ENCODE data around the gene SFXN5. TPM values are rescaled to one million over a fixed set of nuclear protein-coding genes. Genes with fewer than 3 reads are reported as not detected.

The SFXN5 gene
- polyA plus RNA-seq, 1 donor, result 6.4 TPM

DNA sequence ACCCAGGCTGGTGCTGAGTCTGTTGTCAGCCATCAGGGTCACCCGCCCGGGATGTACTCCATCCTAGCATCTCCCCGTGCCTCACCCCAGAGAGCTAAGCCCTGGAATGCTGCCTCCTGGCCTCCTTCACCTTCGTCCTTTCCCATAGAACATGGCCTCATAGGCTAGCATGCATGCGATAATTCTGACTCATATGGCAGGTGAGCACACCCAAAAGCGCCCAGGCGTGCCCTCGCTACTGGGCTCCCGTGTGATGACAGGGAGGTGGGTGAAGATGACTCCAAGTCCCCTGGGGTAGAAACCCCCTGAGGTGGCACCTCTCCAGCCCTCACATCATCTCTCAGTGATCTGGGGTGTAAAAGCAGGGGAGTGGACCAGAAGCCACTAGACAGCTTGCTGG lies 177.0 kb downstream of the SFXN5 start:
- no peak for DNase-seq

DNA sequence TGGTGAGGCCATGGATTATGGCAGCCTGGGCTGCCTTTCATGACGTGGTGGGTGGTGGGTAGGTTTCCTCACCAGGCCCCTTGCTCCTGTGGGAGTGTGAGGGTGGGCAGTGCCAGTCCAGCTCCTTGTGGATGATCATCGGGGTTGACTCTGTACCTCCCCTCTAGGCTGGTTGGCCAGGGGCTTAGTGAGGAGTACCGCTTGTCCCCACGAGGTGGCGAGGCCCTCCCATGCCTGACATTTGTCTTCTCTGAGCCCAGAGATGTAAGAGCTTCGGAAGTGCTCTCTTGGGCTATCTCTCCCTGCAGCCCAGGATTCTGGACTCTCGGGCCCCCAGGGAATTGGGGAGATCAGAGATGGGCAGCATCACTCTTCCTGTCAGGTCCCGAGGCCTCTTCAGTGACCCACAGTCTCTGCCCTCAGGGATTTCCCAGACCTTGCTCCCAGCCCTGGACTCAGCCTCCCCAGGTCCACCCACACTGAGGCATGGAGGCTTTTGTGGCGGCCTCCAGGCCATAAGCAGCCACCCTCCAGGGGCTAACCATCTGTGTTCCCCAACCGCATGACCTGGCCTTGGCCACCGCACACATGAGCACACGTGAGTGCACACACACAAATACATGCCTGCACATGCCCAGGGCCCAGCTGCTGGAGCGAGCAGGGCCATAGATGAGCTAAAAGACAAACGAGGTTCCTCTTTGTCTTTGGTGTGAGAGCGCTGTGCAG lies 177.8 kb downstream of the SFXN5 start:
- peak; percentile 57 for DNase-seq

DNA sequence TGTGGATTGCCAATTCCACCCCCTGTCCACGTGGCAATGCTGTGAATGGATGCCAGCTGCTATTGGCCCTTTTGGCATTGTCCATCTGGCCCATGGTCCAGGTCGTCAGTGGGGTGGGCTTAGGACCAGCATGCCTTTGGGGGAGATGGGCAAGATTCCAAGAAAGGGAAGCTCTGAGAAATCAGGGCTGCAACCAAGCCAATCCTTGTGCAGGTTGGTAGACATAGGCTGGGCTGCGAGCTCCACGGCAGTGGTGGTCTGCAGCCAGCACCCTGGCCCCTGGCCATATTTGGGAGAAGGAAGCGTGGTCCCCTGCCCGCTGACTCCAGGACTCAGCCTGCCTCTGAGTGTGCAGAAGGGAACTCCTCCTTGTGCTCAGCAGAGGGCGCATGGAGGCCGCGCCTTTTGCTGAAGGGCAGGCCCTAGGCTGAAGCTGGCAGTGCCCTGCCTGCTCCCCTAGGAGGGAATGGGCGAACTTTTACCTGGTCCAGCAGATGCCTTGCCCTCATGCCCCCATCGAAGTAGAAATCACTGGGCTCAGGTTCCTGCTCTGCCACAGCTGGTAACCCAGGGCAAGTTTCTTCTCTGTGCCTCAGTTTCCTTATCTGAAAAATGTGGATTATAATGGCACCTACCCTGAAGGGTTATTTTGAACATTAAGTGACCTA lies 178.9 kb downstream of the SFXN5 start:
- peak; percentile 72 for DNase-seq

Other genes with a start within 250 kb of the SFXN5 start
- gene EXOC6B, start 245.7 kb downstream of the SFXN5 start, polyA plus RNA-seq (ENCODE audit: insufficient read length), result 11.3 TPM
- 4.4 TPM for gene SPR, start 184.3 kb downstream of the SFXN5 start, polyA plus RNA-seq (ENCODE audit: insufficient read length)
- not detected for gene EMX1, start 154.2 kb downstream of the SFXN5 start, polyA plus RNA-seq (ENCODE audit: insufficient read length)
- 18.8 TPM for gene RAB11FIP5, start 41.2 kb upstream of the SFXN5 start, polyA plus RNA-seq (ENCODE audit: insufficient read length)
- not detected for gene NOTO, start 130.9 kb upstream of the SFXN5 start, polyA plus RNA-seq (ENCODE audit: insufficient read length)
- gene SMYD5, start 142.5 kb upstream of the SFXN5 start, polyA plus RNA-seq (ENCODE audit: insufficient read length), result 35.2 TPM
- 33.0 TPM for gene PRADC1, start 161.5 kb upstream of the SFXN5 start, polyA plus RNA-seq (ENCODE audit: insufficient read length)
- 174 TPM for gene CCT7, start 162.6 kb upstream of the SFXN5 start, polyA plus RNA-seq (ENCODE audit: insufficient read length)
- gene FBXO41, start 212.8 kb upstream of the SFXN5 start, polyA plus RNA-seq (ENCODE audit: insufficient read length), result 0.23 TPM
- gene EGR4, start 221.8 kb upstream of the SFXN5 start, polyA plus RNA-seq (ENCODE audit: insufficient read length), result not detected